ENCODE data around the gene ZNF35. TPM values are rescaled to one million over a fixed set of nuclear protein-coding genes. Genes with fewer than 3 reads are reported as not detected.

Gene ZNF35
- total RNA-seq, 2 experiments from 2014 or later: 2.0 to 2.7 TPM

GRCh38 chr3:44685128-44685800, 36.7 kb downstream of the ZNF35 start:
- Mint-ChIP-seq H3K27me3 (peaks cover 23% of the 10 kb centered on the region), H3K4me3 (peak overlapping the region; percentile 73), H3K36me3 (ENCODE audit: low read depth) (peaks cover 52% of the 10 kb centered on the region), H3K27ac (peak overlapping the region; percentile 29), H3K4me1 (peaks cover 11% of the 10 kb centered on the region), H3K9me3 (ENCODE audit: low read depth) (peaks cover 40% of the 10 kb centered on the region)
- POLR2A ChIA-PET: no interaction called here
- peak; percentile 92 for ATAC-seq
- intact Hi-C loops (cut with DNase I, micrococcal nuclease): loop anchor here (1.0 to 5.0 kb wide), 5 partner anchors 27 to 60 kb away; partner anchors contain the start of genes ZNF197 (in 2 of the 2), ZNF35 (in 1 of the 2), ZNF501 (in 1 of the 2) and ZNF502 (in 1 of the 2)
- peak; percentile 77 for DNase-seq
- CTCF ChIA-PET: no interaction called here

- Mint-ChIP-seq H3K27ac (no peak overlapping the region), H3K9me3 (ENCODE audit: low read depth) (peaks cover 39% of the 10 kb centered on the region), H3K27me3 (peaks cover 42% of the 10 kb centered on the region), H3K4me3 (no peak overlapping the region), H3K36me3 (ENCODE audit: low read depth) (peaks cover 37% of the 10 kb centered on the region), H3K4me1 (peaks cover 11% of the 10 kb centered on the region)
- DNase-seq (no peak), ATAC-seq (no peak)
- intact Hi-C loops (cut with DNase I, micrococcal nuclease): loop anchor here in 1 of 2 experiments (5.0 kb wide), 1 partner anchor 41 kb away; the partner anchor contains the start of gene ZNF35
- CTCF ChIA-PET: no interaction called here
- POLR2A ChIA-PET: no interaction called here
These were observed 39.4 kb downstream of the ZNF35 start for GRCh38 chr3:44687898-44688297.

Other genes starting within 250 kb of the ZNF35 start
- 10 to 100 TPM; 13.2 to 16.3 TPM for gene ZNF445, start 171.1 kb upstream of the ZNF35 start, total RNA-seq
- 1 to 10 TPM; 2.0 TPM for gene ZKSCAN7, start 93.5 kb upstream of the ZNF35 start, total RNA-seq
- gene ZNF660, start 63.8 kb upstream of the ZNF35 start, total RNA-seq: under 1 TPM; 0.21 to 0.89 TPM
- gene ZNF197, start 23.7 kb upstream of the ZNF35 start, total RNA-seq: 10 to 100 TPM; 10.9 to 11.6 TPM
- gene ZNF502, start 63.9 kb downstream of the ZNF35 start, total RNA-seq: 1 to 10 TPM; 1.8 to 2.4 TPM
- 1 to 10 TPM; 1.7 to 2.0 TPM for gene ZNF501, start 80.9 kb downstream of the ZNF35 start, total RNA-seq
- 10 to 100 TPM; 40.2 to 74.1 TPM for gene KIAA1143, start 112.9 kb downstream of the ZNF35 start, total RNA-seq
- gene KIF15, start 113.1 kb downstream of the ZNF35 start, total RNA-seq: 10 to 100 TPM; 40.1 to 51.7 TPM
- 10 to 100 TPM in 1 of 2 experiments, 1 to 10 TPM in 1; 7.6 to 10.9 TPM for gene TMEM42, start 213.2 kb downstream of the ZNF35 start, total RNA-seq
- not detected for gene TGM4, start 225.9 kb downstream of the ZNF35 start, total RNA-seq